Mesenchymal stem cell (in vitro differentiated cells and primary cell): ENCODE results near the gene POLR2I.

Source experiments
- DNase-seq: peaks from one replicate; pipeline ENCODE4 v3.0.0-alpha.2; 2013
- H2AFZ ChIP-seq: one replicate; pipeline ENCODE4 v1.6.1; 2013; ENCODE audit warnings: low read depth, mild to moderate bottlenecking, control low read depth, inconsistent platforms, low read length, moderate library complexity
- H2AK5ac ChIP-seq: 2 replicates; pipeline ENCODE4 v1.6.1; 2013; ENCODE audit warnings: low read length, moderate library complexity, mild to moderate bottlenecking, inconsistent platforms; ENCODE audit not compliant: severe bottlenecking
- H2BK120ac ChIP-seq: one replicate; pipeline ENCODE4 v1.6.1; 2013; ENCODE audit warnings: low read depth, mild to moderate bottlenecking, inconsistent platforms, low read length, moderate library complexity
- H2BK12ac ChIP-seq, 2 experiments: one replicate each; pipeline ENCODE4 v1.6.1; 2013; ENCODE audit warnings: inconsistent platforms in 2 of 2, low read length in 2 of 2, mild to moderate bottlenecking in 2 of 2, moderate library complexity in 2 of 2, control low read depth in 1 of 2
- H2BK15ac ChIP-seq: one replicate; pipeline ENCODE4 v1.6.1; 2013; ENCODE audit warnings: mild to moderate bottlenecking, low read depth, inconsistent platforms; ENCODE audit not compliant: poor library complexity, severe bottlenecking
- H2BK5ac ChIP-seq: 2 replicates; pipeline ENCODE4 v1.6.1; 2013; ENCODE audit warnings: low read depth, mild to moderate bottlenecking, low read length, control low read depth, inconsistent platforms; ENCODE audit not compliant: poor library complexity, severe bottlenecking
- H3K14ac ChIP-seq, 2 experiments: one replicate each; pipeline ENCODE4 v1.6.1; 2013; ENCODE audit warnings: inconsistent platforms in 2 of 2, low read length in 2 of 2, control low read depth in 1 of 2, mild to moderate bottlenecking in 1 of 2, moderate library complexity in 1 of 2
- H3K18ac ChIP-seq, 2 experiments: one replicate each; pipeline ENCODE4 v1.6.1; 2013; ENCODE audit warnings: inconsistent platforms in 2 of 2, low read length in 2 of 2, control low read depth in 1 of 2, low read depth in 1 of 2, mild to moderate bottlenecking in 1 of 2
- H3K23ac ChIP-seq, 2 experiments: one replicate each; pipeline ENCODE4 v1.6.1; 2013; ENCODE audit warnings: inconsistent platforms in 2 of 2, low read length in 2 of 2, mild to moderate bottlenecking in 2 of 2, moderate library complexity in 2 of 2, control low read depth in 1 of 2
- H3K27ac ChIP-seq: 2 replicates; pipeline ENCODE4 v1.5.1; 2013; ENCODE audit warnings: mild to moderate bottlenecking, moderate library complexity, low read length, control low read depth, inconsistent platforms; ENCODE audit not compliant: poor library complexity, severe bottlenecking
- H3K27me3 ChIP-seq, 2 experiments: 2 replicates each; pipeline versions ENCODE4 v1.6.1 to v1.7.0; 2013; ENCODE audit warnings: low read length in 2 of 2, mild to moderate bottlenecking in 2 of 2, moderate library complexity in 2 of 2, control low read depth in 1 of 2, inconsistent platforms in 1 of 2; ENCODE audit not compliant: control insufficient read depth in 1 of 2, insufficient read depth in 1 of 2
- H3K36me3 ChIP-seq, 2 experiments: 2 replicates each; pipeline versions ENCODE4 v1.6.1 to v1.7.0; 2013; ENCODE audit warnings: low read length in 2 of 2, control low read depth in 1 of 2, inconsistent platforms in 1 of 2, low read depth in 1 of 2, mild to moderate bottlenecking in 1 of 2; ENCODE audit not compliant: insufficient read depth in 2 of 2, control insufficient read depth in 1 of 2
- H3K4ac ChIP-seq, 2 experiments: one replicate each; pipeline ENCODE4 v1.6.1; 2013; ENCODE audit warnings: inconsistent platforms in 2 of 2, low read length in 2 of 2, mild to moderate bottlenecking in 2 of 2, moderate library complexity in 2 of 2, control low read depth in 1 of 2, low read depth in 1 of 2
- H3K4me1 ChIP-seq: 2 replicates; pipeline ENCODE4 v1.6.1; 2013; ENCODE audit warnings: low read depth, low read length, control low read depth; ENCODE audit not compliant: control insufficient read depth, insufficient read depth
- H3K4me2 ChIP-seq: 2 replicates; pipeline ENCODE4 v1.6.1; 2013; ENCODE audit warnings: low read length, mild to moderate bottlenecking, inconsistent platforms; ENCODE audit not compliant: poor library complexity, severe bottlenecking
- H3K4me3 ChIP-seq, 2 experiments: 2 replicates each; pipeline versions ENCODE4 v1.5.1 to v1.7.0; 2013; ENCODE audit warnings: low read length in 2 of 2, mild to moderate bottlenecking in 2 of 2, control low read depth in 1 of 2, low read depth in 1 of 2; ENCODE audit not compliant: insufficient read depth in 1 of 2
- H3K79me1 ChIP-seq: replicated peaks from 2 replicates; pipeline ENCODE4 v1.6.1; 2013; ENCODE audit warnings: mild to moderate bottlenecking, control low read depth, low read length, inconsistent platforms; ENCODE audit not compliant: poor library complexity, severe bottlenecking
- H3K9ac ChIP-seq: 2 replicates; pipeline ENCODE4 v1.7.0; 2013; ENCODE audit warnings: mild to moderate bottlenecking, low read length, moderate library complexity
- H3K9me3 ChIP-seq: 2 replicates; pipeline ENCODE4 v1.7.0; 2013; ENCODE audit warnings: mild to moderate bottlenecking, low read length; ENCODE audit not compliant: control insufficient read depth
- H4K8ac ChIP-seq: one replicate; pipeline ENCODE4 v1.6.1; 2013; ENCODE audit warnings: inconsistent platforms, mild to moderate bottlenecking, low read length, moderate library complexity
- H4K91ac ChIP-seq: one replicate; pipeline ENCODE4 v1.6.1; 2013; ENCODE audit warnings: mild to moderate bottlenecking, low read length, inconsistent platforms
- WGBS: methylation state at CpG from one replicate; pipeline ENCODE4 v1.1.7; 2013; ENCODE audit warnings: mixed read lengths; 5-methylcytosine and 5-hydroxymethylcytosine counted together

The POLR2I gene

GRCh38 chr19:36084231-36085009 is 30.3 kb downstream of the POLR2I start:
- no peak overlapping the region for H3K27ac ChIP-seq
- no peak overlapping the region for H3K18ac ChIP-seq
- no peak for DNase-seq
- H3K9ac ChIP-seq, result no peak overlapping the region
- H2AK5ac ChIP-seq, result no peak overlapping the region
- WGBS, result 90% methylated on average over 12 of the region's 12 CpGs
- no peaks in the 10 kb centered on the region for H3K9me3 ChIP-seq
- H3K14ac ChIP-seq, result no peak overlapping the region
- peaks cover 2% of the 10 kb centered on the region for H3K79me1 ChIP-seq
- H2AFZ ChIP-seq, result no peak overlapping the region
- H3K36me3 ChIP-seq, result peaks cover 0 to 36% of the 10 kb centered on the region in 2 experiments
- no peak overlapping the region for H3K4ac ChIP-seq
- no peak overlapping the region for H3K4me3 ChIP-seq
- no peak overlapping the region for H2BK120ac ChIP-seq
- H3K4me2 ChIP-seq, result no peak overlapping the region
- H4K91ac ChIP-seq, result no peak overlapping the region
- H2BK15ac ChIP-seq, result no peak overlapping the region
- no peak overlapping the region for H2BK5ac ChIP-seq
- no peak overlapping the region for H2BK12ac ChIP-seq
- H3K27me3 ChIP-seq, result no peaks in the 10 kb centered on the region
- peaks cover 2% of the 10 kb centered on the region for H3K4me1 ChIP-seq
- no peak overlapping the region for H4K8ac ChIP-seq
- no peak overlapping the region for H3K23ac ChIP-seq

- no peak overlapping the region for H3K18ac ChIP-seq
- no peak overlapping the region for H4K91ac ChIP-seq
- no peak overlapping the region for H3K4ac ChIP-seq
- H2AFZ ChIP-seq, result no peak overlapping the region
- 98% methylated on average over 13 of the region's 13 CpGs for WGBS
- no peak overlapping the region for H2AK5ac ChIP-seq
- no peak overlapping the region for H3K9ac ChIP-seq
- no peak overlapping the region for H2BK120ac ChIP-seq
- peaks cover 2% of the 10 kb centered on the region for H3K4me1 ChIP-seq
- H3K27me3 ChIP-seq, result no peaks in the 10 kb centered on the region
- no peak overlapping the region for H3K27ac ChIP-seq
- peaks cover 3% of the 10 kb centered on the region for H3K79me1 ChIP-seq
- H4K8ac ChIP-seq, result no peak overlapping the region
- no peak for DNase-seq
- H3K36me3 ChIP-seq, result peaks cover 0 to 28% of the 10 kb centered on the region in 2 experiments
- no peak overlapping the region for H3K4me2 ChIP-seq
- H2BK15ac ChIP-seq, result no peak overlapping the region
- H3K14ac ChIP-seq, result no peak overlapping the region
- H2BK5ac ChIP-seq, result no peak overlapping the region
- H3K4me3 ChIP-seq, result no peak overlapping the region
- H3K23ac ChIP-seq, result no peak overlapping the region
- no peak overlapping the region for H2BK12ac ChIP-seq
- no peaks in the 10 kb centered on the region for H3K9me3 ChIP-seq
Observed at GRCh38 chr19:36082916-36083315, 31.8 kb downstream of the POLR2I start.

GRCh38 chr19:36081894-36082293 is 32.8 kb downstream of the POLR2I start:
- no peaks in the 10 kb centered on the region for H3K27me3 ChIP-seq
- no peak overlapping the region for H3K18ac ChIP-seq
- H3K23ac ChIP-seq, result no peak overlapping the region
- H4K8ac ChIP-seq, result no peak overlapping the region
- H2BK120ac ChIP-seq, result no peak overlapping the region
- no peak overlapping the region for H3K4me3 ChIP-seq
- H2BK15ac ChIP-seq, result no peak overlapping the region
- no peak overlapping the region for H2AK5ac ChIP-seq
- DNase-seq, result no peak
- peaks cover 0 to 28% of the 10 kb centered on the region in 2 experiments for H3K36me3 ChIP-seq
- H3K9me3 ChIP-seq, result no peaks in the 10 kb centered on the region
- no peak overlapping the region for H3K14ac ChIP-seq
- H2AFZ ChIP-seq, result no peak overlapping the region
- H3K4me1 ChIP-seq, result peaks cover 2% of the 10 kb centered on the region
- peaks cover 3% of the 10 kb centered on the region for H3K79me1 ChIP-seq
- H3K4ac ChIP-seq, result no peak overlapping the region
- H3K27ac ChIP-seq, result no peak overlapping the region
- H4K91ac ChIP-seq, result no peak overlapping the region
- WGBS, result 93% methylated on average over 7 of the region's 7 CpGs
- no peak overlapping the region for H2BK12ac ChIP-seq
- H2BK5ac ChIP-seq, result no peak overlapping the region
- no peak overlapping the region for H3K9ac ChIP-seq
- H3K4me2 ChIP-seq, result no peak overlapping the region

- no peak overlapping the region for H3K4ac ChIP-seq
- no peak overlapping the region for H2AFZ ChIP-seq
- H2BK5ac ChIP-seq, result no peak overlapping the region
Observed at GRCh38 chr19:36081385-36081784, 33.3 kb downstream of the POLR2I start.

More at GRCh38 chr19:36081385-36081784, 33.3 kb downstream of the POLR2I start:
- H3K27me3 ChIP-seq, result no peaks in the 10 kb centered on the region
- DNase-seq, result no peak
- no peak overlapping the region for H2BK120ac ChIP-seq
- no peak overlapping the region for H3K14ac ChIP-seq
- no peaks in the 10 kb centered on the region for H3K9me3 ChIP-seq
- H3K23ac ChIP-seq, result no peak overlapping the region
- H3K27ac ChIP-seq, result no peak overlapping the region
- no peak overlapping the region for H2AK5ac ChIP-seq
- peaks cover 2% of the 10 kb centered on the region for H3K4me1 ChIP-seq
- no peak overlapping the region for H4K8ac ChIP-seq
- H3K36me3 ChIP-seq, result peaks cover 0 to 28% of the 10 kb centered on the region in 2 experiments
- H2BK15ac ChIP-seq, result no peak overlapping the region
- H3K79me1 ChIP-seq, result peaks cover 3% of the 10 kb centered on the region
- no peak overlapping the region for H3K4me3 ChIP-seq
- WGBS, result 96% methylated on average over 3 of the region's 3 CpGs
- H3K9ac ChIP-seq, result no peak overlapping the region
- H3K4me2 ChIP-seq, result no peak overlapping the region
- H4K91ac ChIP-seq, result no peak overlapping the region
- no peak overlapping the region for H3K18ac ChIP-seq
- H2BK12ac ChIP-seq, result no peak overlapping the region
